GM23338 (cell line): ENCODE results near the gene MAPK12. TPM values are rescaled to one million over a fixed set of nuclear protein-coding genes. Genes with fewer than 3 reads are reported as not detected.

ENCODE experiments used
- ATAC-seq: fragments of 200-7000 bp; cut with Tn5 transposase; 3 replicates; pipeline ENCODE4 v1.9.1; 2020
- DNase-seq: peaks from one replicate; pipeline ENCODE4 v3.0.0-alpha.2; 2015; ENCODE audit warnings: low spot score
- H2AFZ ChIP-seq: fragments of 200-600 bp; sonication (generic); 2 replicates; pipeline ENCODE4 v1.8.0; 2016; ENCODE audit warnings: antibody characterized with exemption, mild to moderate bottlenecking, moderate library complexity
- H3F3A ChIP-seq: fragments of 200-600 bp; sonication (generic); replicated peaks from 2 replicates; pipeline ENCODE4 v1.8.0; 2017; ENCODE audit warnings: antibody characterized with exemption, mixed run types, low read depth
- H3K27ac ChIP-seq: fragments of 200-600 bp; sonication (generic); 2 replicates; pipeline ENCODE4 v1.6.1; 2016; ENCODE audit warnings: low read depth
- H3K27me3 ChIP-seq: fragments of 200-600 bp; sonication (generic); 2 replicates; pipeline ENCODE4 v1.8.0; 2016; ENCODE audit warnings: mild to moderate bottlenecking, mixed run types, moderate library complexity; ENCODE audit not compliant: insufficient read depth
- H3K36me3 ChIP-seq: fragments of 200-600 bp; sonication (generic); 2 replicates; pipeline ENCODE4 v1.8.0; 2016; ENCODE audit warnings: mild to moderate bottlenecking; ENCODE audit not compliant: insufficient read depth
- H3K4me1 ChIP-seq: fragments of 200-600 bp; sonication (generic); 2 replicates; pipeline ENCODE4 v1.8.0; 2016; ENCODE audit warnings: mild to moderate bottlenecking, moderate library complexity; ENCODE audit not compliant: insufficient read depth
- H3K4me2 ChIP-seq: fragments of 200-600 bp; sonication (generic); 2 replicates; pipeline ENCODE4 v1.7.1; 2017; ENCODE audit warnings: mixed run types
- H3K4me3 ChIP-seq: fragments of 200-600 bp; sonication (generic); 2 replicates; pipeline ENCODE4 v1.6.1; 2016; ENCODE audit warnings: mixed run types
- H3K79me2 ChIP-seq: fragments of 200-600 bp; sonication (generic); replicated peaks from 2 replicates; pipeline ENCODE4 v1.8.0; 2017; ENCODE audit warnings: mild to moderate bottlenecking; ENCODE audit not compliant: insufficient read depth
- H3K9me2 ChIP-seq: fragments of 200-600 bp; sonication (generic); 2 replicates; pipeline ENCODE4 v1.8.0; 2017; ENCODE audit not compliant: insufficient read depth
- H4K20me1 ChIP-seq: fragments of 200-600 bp; sonication (generic); replicated peaks from 2 replicates; pipeline ENCODE4 v1.8.0; 2017; ENCODE audit warnings: mild to moderate bottlenecking; ENCODE audit not compliant: insufficient read depth
- H3K27ac Mint-ChIP-seq: 2 replicates; pipeline ENCODE4 v1.8.0; 2020; ENCODE audit warnings: inconsistent platforms, mild to moderate bottlenecking, moderate library complexity, mixed read lengths
- H3K27me3 Mint-ChIP-seq: 3 replicates; pipeline ENCODE4 v1.8.0; 2022; ENCODE audit warnings: low read depth, mild to moderate bottlenecking, moderate library complexity, mixed read lengths, inconsistent platforms; ENCODE audit not compliant: insufficient read depth, poor library complexity
- H3K36me3 Mint-ChIP-seq: 3 replicates; pipeline ENCODE4 v1.8.0; 2021; ENCODE audit warnings: low read depth, mild to moderate bottlenecking, inconsistent platforms, moderate library complexity, mixed read lengths
- H3K4me1 Mint-ChIP-seq: 3 replicates; pipeline ENCODE4 v1.8.0; 2020; ENCODE audit warnings: mild to moderate bottlenecking, inconsistent platforms, mixed read lengths
- H3K4me3 Mint-ChIP-seq: 3 replicates; pipeline ENCODE4 v1.8.0; 2021; ENCODE audit warnings: moderate library complexity, mild to moderate bottlenecking, inconsistent platforms, mixed read lengths
- H3K9me3 Mint-ChIP-seq: 3 replicates; pipeline ENCODE4 v1.8.0; 2020; ENCODE audit warnings: moderate library complexity, mild to moderate bottlenecking, inconsistent platforms, mixed read lengths
- CREB1 ChIP-seq: fragments of 250-450 bp; sonication (Bioruptor Pico); IDR thresholded peaks from 2 replicates; pipeline ENCODE4 v1.5.0; 2020; ENCODE audit warnings: low read depth, mild to moderate bottlenecking, moderate library complexity
- EZH2 ChIP-seq: fragments of 200-600 bp; sonication (generic); IDR thresholded peaks from one replicate; pipeline ENCODE4 v1.8.0; 2017; ENCODE audit warnings: antibody characterized with exemption, mild to moderate bottlenecking, low read depth; ENCODE audit not compliant: unreplicated experiment
- EZH2phosphoT487 ChIP-seq: fragments of 200-600 bp; sonication (generic); IDR thresholded peaks from one replicate; pipeline ENCODE4 v1.8.1; 2018; ENCODE audit warnings: antibody characterized with exemption; ENCODE audit not compliant: unreplicated experiment
- JUNB ChIP-seq: IDR thresholded peaks from one replicate; pipeline ENCODE4 v1.6.1; 2016; ENCODE audit warnings: antibody characterized with exemption; ENCODE audit not compliant: unreplicated experiment
- NANOG ChIP-seq: IDR thresholded peaks from 2 replicates; pipeline ENCODE4 v1.6.1; 2016; ENCODE audit warnings: antibody characterized with exemption, borderline replicate concordance
- POLR2AphosphoS5 ChIP-seq: IDR thresholded peaks from 2 replicates; pipeline ENCODE4 v1.6.1; 2016; ENCODE audit warnings: antibody characterized with exemption, low read depth
- REST ChIP-seq: IDR thresholded peaks from one replicate; pipeline ENCODE4 v1.6.1; 2018; ENCODE audit warnings: antibody characterized with exemption; ENCODE audit not compliant: unreplicated experiment
- STAT1 ChIP-seq: IDR thresholded peaks from one replicate; pipeline ENCODE4 v1.6.1; 2016; ENCODE audit warnings: antibody characterized with exemption; ENCODE audit not compliant: unreplicated experiment
- ZNF114 ChIP-seq: fragments of 250-450 bp; sonication (Bioruptor Pico); IDR thresholded peaks from 2 replicates; pipeline ENCODE4 v1.5.0; 2020; ENCODE audit warnings: mild to moderate bottlenecking, moderate library complexity
- ZNF331 ChIP-seq: fragments of 250-450 bp; sonication (Bioruptor Pico); IDR thresholded peaks from 2 replicates; pipeline ENCODE4 v1.5.0; 2020; ENCODE audit warnings: low read depth, mild to moderate bottlenecking, moderate library complexity
- polyA plus RNA-seq: library from polyadenylated mRNA; unstranded; fragments of >200 nt; fragmentation: Nextera tagmentation; extraction: Ambion mirVana; gene quantifications from 2 replicates; pipeline ENCODE4 v1.2.1, GENCODE V29; 2016
- total RNA-seq: library from RNA; depleted of rRNA; stranded (reverse); fragments of >200 nt; shearing (Covaris generic); gene quantifications from 2 replicates; pipeline ENCODE4 v1.2.3, GENCODE V29; 2014
- TF ChIP-seq, protein P1 (sequence below): fragments of 250-450 bp; sonication (Bioruptor Pico); IDR thresholded peaks from 2 replicates; pipeline ENCODE4 v1.5.0; 2020; ENCODE audit warnings: mild to moderate bottlenecking, moderate library complexity
- TF ChIP-seq, protein P2 (sequence below): IDR thresholded peaks from 2 replicates; pipeline ENCODE4 v1.6.1; 2016; ENCODE audit warnings: antibody characterized with exemption
- TF ChIP-seq, protein P3 (sequence below), 2 experiments: fragments of 200-600 bp in 1 of 2; sonication (generic) in 1 of 2; conservative IDR thresholded peaks; 2 replicates each; pipeline versions ENCODE4 v1.5.1 to v1.6.1; 2016 to 2017; ENCODE audit warnings: antibody characterized with exemption in 2 of 2, low read depth in 2 of 2, mild to moderate bottlenecking in 2 of 2, moderate library complexity in 1 of 2

MAPK12 gene
- total and polyA plus RNA-seq, 2 experiments from 2014 or later: 10.4 to 26.1 TPM

GRCh38 chr22:50280708-50281383 is 19.4 kb upstream of the MAPK12 start:
- Histone ChIP-seq H2AFZ (no peak overlapping the region), H3K27ac (no peak overlapping the region), H3F3A (no peaks in the 10 kb centered on the region), H3K9me2 (no peaks in the 10 kb centered on the region), H3K79me2 (no peaks in the 10 kb centered on the region), H3K4me1 (no peaks in the 10 kb centered on the region), H3K27me3 (no peaks in the 10 kb centered on the region), H4K20me1 (no peaks in the 10 kb centered on the region), H3K4me2 (no peak overlapping the region), H3K4me3 (no peak overlapping the region), H3K36me3 (0 out of 2 replicates have a peak, but pooled peaks cover 8% of the 10 kb centered on the region)
- Mint-ChIP-seq H3K27me3 (peaks cover 10% of the 10 kb centered on the region), H3K27ac (no peak overlapping the region), H3K9me3 (peaks cover 13% of the 10 kb centered on the region), H3K36me3 (peaks cover 59% of the 10 kb centered on the region), H3K4me1 (no peaks in the 10 kb centered on the region), H3K4me3 (no peak overlapping the region)
- no peak for DNase-seq
- no peak for ATAC-seq
- TF ChIP-seq, protein P1, sequence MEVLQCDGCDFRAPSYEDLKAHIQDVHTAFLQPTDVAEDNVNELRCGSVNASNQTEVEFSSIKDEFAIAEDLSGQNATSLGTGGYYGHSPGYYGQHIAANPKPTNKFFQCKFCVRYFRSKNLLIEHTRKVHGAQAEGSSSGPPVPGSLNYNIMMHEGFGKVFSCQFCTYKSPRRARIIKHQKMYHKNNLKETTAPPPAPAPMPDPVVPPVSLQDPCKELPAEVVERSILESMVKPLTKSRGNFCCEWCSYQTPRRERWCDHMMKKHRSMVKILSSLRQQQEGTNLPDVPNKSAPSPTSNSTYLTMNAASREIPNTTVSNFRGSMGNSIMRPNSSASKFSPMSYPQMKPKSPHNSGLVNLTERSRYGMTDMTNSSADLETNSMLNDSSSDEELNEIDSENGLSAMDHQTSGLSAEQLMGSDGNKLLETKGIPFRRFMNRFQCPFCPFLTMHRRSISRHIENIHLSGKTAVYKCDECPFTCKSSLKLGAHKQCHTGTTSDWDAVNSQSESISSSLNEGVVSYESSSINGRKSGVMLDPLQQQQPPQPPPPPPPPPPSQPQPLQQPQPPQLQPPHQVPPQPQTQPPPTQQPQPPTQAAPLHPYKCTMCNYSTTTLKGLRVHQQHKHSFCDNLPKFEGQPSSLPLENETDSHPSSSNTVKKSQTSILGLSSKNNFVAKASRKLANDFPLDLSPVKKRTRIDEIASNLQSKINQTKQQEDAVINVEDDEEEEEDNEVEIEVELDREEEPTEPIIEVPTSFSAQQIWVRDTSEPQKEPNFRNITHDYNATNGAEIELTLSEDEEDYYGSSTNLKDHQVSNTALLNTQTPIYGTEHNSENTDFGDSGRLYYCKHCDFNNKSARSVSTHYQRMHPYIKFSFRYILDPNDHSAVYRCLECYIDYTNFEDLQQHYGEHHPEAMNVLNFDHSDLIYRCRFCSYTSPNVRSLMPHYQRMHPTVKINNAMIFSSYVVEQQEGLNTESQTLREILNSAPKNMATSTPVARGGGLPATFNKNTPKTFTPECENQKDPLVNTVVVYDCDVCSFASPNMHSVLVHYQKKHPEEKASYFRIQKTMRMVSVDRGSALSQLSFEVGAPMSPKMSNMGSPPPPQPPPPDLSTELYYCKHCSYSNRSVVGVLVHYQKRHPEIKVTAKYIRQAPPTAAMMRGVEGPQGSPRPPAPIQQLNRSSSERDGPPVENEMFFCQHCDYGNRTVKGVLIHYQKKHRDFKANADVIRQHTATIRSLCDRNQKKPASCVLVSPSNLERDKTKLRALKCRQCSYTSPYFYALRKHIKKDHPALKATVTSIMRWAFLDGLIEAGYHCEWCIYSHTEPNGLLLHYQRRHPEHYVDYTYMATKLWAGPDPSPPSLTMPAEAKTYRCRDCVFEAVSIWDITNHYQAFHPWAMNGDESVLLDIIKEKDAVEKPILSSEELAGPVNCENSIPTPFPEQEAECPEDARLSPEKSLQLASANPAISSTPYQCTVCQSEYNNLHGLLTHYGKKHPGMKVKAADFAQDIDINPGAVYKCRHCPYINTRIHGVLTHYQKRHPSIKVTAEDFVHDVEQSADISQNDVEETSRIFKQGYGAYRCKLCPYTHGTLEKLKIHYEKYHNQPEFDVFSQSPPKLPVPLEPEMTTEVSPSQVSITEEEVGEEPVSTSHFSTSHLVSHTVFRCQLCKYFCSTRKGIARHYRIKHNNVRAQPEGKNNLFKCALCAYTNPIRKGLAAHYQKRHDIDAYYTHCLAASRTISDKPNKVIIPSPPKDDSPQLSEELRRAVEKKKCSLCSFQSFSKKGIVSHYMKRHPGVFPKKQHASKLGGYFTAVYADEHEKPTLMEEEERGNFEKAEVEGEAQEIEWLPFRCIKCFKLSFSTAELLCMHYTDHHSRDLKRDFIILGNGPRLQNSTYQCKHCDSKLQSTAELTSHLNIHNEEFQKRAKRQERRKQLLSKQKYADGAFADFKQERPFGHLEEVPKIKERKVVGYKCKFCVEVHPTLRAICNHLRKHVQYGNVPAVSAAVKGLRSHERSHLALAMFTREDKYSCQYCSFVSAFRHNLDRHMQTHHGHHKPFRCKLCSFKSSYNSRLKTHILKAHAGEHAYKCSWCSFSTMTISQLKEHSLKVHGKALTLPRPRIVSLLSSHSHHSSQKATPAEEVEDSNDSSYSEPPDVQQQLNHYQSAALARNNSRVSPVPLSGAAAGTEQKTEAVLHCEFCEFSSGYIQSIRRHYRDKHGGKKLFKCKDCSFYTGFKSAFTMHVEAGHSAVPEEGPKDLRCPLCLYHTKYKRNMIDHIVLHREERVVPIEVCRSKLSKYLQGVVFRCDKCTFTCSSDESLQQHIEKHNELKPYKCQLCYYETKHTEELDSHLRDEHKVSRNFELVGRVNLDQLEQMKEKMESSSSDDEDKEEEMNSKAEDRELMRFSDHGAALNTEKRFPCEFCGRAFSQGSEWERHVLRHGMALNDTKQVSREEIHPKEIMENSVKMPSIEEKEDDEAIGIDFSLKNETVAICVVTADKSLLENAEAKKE (CRISPR knock-in tag): no peak
- TF ChIP-seq EZH2 (no peak), STAT1 (no peak), NANOG (no peak), EZH2phosphoT487 (no peak), ZNF331 (CRISPR knock-in tag) (no peak), CREB1 (CRISPR knock-in tag) (no peak), POLR2AphosphoS5 (no peak), JUNB (no peak), ZNF114 (CRISPR knock-in tag) (no peak), REST (no peak)
- TF ChIP-seq, protein P2, sequence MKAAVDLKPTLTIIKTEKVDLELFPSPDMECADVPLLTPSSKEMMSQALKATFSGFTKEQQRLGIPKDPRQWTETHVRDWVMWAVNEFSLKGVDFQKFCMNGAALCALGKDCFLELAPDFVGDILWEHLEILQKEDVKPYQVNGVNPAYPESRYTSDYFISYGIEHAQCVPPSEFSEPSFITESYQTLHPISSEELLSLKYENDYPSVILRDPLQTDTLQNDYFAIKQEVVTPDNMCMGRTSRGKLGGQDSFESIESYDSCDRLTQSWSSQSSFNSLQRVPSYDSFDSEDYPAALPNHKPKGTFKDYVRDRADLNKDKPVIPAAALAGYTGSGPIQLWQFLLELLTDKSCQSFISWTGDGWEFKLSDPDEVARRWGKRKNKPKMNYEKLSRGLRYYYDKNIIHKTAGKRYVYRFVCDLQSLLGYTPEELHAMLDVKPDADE: no peak
- TF ChIP-seq, protein P3, sequence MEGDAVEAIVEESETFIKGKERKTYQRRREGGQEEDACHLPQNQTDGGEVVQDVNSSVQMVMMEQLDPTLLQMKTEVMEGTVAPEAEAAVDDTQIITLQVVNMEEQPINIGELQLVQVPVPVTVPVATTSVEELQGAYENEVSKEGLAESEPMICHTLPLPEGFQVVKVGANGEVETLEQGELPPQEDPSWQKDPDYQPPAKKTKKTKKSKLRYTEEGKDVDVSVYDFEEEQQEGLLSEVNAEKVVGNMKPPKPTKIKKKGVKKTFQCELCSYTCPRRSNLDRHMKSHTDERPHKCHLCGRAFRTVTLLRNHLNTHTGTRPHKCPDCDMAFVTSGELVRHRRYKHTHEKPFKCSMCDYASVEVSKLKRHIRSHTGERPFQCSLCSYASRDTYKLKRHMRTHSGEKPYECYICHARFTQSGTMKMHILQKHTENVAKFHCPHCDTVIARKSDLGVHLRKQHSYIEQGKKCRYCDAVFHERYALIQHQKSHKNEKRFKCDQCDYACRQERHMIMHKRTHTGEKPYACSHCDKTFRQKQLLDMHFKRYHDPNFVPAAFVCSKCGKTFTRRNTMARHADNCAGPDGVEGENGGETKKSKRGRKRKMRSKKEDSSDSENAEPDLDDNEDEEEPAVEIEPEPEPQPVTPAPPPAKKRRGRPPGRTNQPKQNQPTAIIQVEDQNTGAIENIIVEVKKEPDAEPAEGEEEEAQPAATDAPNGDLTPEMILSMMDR (conservative IDR thresholded peaks at IDR 0.05; ENCODE audit: low read depth in 2 of 2): no peak
